ENCODE results near the gene IPO5.

The IPO5 gene

GRCh38 chr13:97936036-97936435 lies 17.4 kb upstream of the IPO5 start:
- H3K4me3 ChIP-seq (ENCODE audit: low read depth, low read length), result no peak overlapping the region
- TF ChIP-seq, protein P1, sequence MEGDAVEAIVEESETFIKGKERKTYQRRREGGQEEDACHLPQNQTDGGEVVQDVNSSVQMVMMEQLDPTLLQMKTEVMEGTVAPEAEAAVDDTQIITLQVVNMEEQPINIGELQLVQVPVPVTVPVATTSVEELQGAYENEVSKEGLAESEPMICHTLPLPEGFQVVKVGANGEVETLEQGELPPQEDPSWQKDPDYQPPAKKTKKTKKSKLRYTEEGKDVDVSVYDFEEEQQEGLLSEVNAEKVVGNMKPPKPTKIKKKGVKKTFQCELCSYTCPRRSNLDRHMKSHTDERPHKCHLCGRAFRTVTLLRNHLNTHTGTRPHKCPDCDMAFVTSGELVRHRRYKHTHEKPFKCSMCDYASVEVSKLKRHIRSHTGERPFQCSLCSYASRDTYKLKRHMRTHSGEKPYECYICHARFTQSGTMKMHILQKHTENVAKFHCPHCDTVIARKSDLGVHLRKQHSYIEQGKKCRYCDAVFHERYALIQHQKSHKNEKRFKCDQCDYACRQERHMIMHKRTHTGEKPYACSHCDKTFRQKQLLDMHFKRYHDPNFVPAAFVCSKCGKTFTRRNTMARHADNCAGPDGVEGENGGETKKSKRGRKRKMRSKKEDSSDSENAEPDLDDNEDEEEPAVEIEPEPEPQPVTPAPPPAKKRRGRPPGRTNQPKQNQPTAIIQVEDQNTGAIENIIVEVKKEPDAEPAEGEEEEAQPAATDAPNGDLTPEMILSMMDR (IDR thresholded peaks at IDR 0.05; ENCODE audit: borderline replicate concordance, insufficient read depth, low read depth, low read length), result no peak

- no peak overlapping the region for H3K4me3 ChIP-seq (ENCODE audit: low read depth, low read length)
- TF ChIP-seq, protein P1 (IDR thresholded peaks at IDR 0.05; ENCODE audit: borderline replicate concordance, insufficient read depth, low read depth, low read length), result no peak
Measured at GRCh38 chr13:97938706-97939475, 14.6 kb upstream of the IPO5 start.

DNA sequence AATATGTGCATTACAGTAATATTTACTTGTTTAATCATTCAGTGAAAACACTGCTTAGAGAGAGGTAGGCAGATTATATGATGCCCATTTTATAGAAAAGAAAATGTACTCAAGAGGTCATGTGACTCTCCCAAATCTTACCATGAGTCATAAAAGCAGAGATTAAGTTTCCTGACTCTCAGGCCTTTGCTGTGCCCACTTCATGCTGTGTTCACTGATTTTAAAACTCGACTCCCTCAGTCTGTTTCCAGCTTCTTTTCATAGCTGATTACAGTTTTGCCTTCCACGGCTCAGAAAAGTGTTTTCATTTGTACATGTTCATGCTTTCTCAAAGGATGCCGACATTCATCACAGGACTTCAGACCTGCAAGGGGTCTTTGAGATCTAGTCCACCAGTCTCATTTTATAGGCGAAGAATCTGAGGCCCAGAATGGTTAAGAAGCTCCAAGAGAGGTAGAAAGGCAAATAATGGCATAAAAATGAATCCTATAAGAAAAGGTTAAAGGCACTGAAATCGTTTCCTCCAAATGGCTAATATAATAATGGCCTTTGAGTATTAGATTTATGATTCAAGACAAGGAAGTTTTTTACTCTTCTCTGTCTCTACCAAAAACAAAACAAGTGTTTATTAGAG lies 9.0 kb upstream of the IPO5 start:
- H3K4me3 ChIP-seq (ENCODE audit: low read depth, low read length), result no peak overlapping the region
- TF ChIP-seq, protein P1 (IDR thresholded peaks at IDR 0.05; ENCODE audit: borderline replicate concordance, insufficient read depth, low read depth, low read length), result no peak

- H3K4me3 ChIP-seq (ENCODE audit: low read depth, low read length), result no peak overlapping the region
- TF ChIP-seq, protein P1 (IDR thresholded peaks at IDR 0.05; ENCODE audit: borderline replicate concordance, insufficient read depth, low read depth, low read length), result no peak
Measured at GRCh38 chr13:97945342-97945741, 8.1 kb upstream of the IPO5 start.

DNA sequence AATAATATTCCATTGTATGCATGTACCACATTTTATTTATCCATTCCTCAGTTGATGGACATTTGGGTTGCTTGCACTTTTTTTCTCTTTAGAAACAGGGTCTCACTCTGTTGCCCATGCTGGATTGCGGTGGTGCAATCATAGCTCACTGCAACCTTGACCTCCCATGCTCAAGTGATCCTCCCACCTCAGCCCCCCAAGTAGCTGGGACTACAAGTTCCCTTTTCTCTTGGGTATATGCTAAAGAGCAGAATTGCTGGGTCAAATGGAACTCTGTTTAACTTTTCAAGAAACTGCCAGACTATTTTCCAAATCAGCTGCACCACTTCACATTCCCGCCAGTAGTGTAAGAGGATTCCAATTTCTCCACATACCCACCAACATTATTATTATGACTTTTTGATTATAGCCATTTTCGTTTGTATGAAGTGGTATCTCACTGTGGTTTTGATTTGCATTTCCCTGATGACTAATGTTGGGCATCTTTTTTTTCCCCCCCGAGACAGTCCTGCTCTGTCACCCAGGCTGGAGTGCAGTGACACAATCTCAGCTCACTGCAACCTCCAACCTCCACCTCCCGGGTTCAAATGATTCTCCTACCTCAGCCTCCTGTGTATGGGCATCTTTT lies 7.6 kb upstream of the IPO5 start:
- H3K4me3 ChIP-seq (ENCODE audit: low read depth, low read length), result no peak overlapping the region
- TF ChIP-seq, protein P1 (IDR thresholded peaks at IDR 0.05; ENCODE audit: borderline replicate concordance, insufficient read depth, low read depth, low read length), result no peak

- H3K4me3 ChIP-seq (ENCODE audit: low read depth, low read length), result no peak overlapping the region
- TF ChIP-seq, protein P1 (IDR thresholded peaks at IDR 0.05; ENCODE audit: borderline replicate concordance, insufficient read depth, low read depth, low read length), result no peak
Measured at GRCh38 chr13:97946951-97947588, 6.4 kb upstream of the IPO5 start.

All from GM12875 (cell line).